ENCODE measurements around the gene GPC5. TPM values are rescaled to one million over a fixed set of nuclear protein-coding genes. Genes with fewer than 3 reads are reported as not detected.
"Not testable (repeated sequence)": the region's sequence is repeated elsewhere in the genome, so short reads cannot be mapped to it uniquely, and the experiment has no call there.

The GPC5 gene
- total and polyA plus RNA-seq, 2 of the 13 experiments (the other 11 are each of a cell fraction or from before 2014, with no cell fraction given): 0.02 to 0.07 TPM

DNA sequence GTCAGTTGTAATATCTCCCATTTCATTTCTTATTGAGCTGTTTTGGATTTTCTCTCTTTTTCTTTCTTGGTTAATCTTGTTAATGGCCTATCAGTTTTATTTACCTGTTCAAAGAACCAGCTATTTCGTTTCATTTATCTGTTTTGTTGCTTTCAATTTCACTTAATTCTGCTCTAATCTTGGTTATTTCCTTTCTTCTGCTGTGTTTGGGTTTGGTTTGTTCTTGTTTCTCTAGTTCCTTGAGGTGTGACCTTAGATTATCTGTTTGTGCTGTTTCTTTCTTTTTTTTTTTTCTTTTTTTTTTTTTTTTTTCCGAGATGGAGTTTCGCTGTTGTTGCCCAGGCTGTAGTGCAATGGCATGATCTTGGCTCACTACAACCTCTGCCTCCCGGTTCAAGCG, 896.1 kb downstream of the GPC5 start:
- BruUV-seq (replicated peaks); POLR2A ChIA-PET; H2AFZ ChIP-seq (ENCODE audit: low read length); H3K4me1 ChIP-seq (ENCODE audit: insufficient read depth, low read length); H3K4me3 ChIP-seq (replicated peaks in 1 of 3; ENCODE audit: insufficient read depth in 1 of 3, low read depth in 2 of 3, low read length in 3 of 3); H3K27me3 ChIP-seq (ENCODE audit: control insufficient read depth in 1 of 2, insufficient read depth in 2 of 2, low read length in 2 of 2); CTCF ChIA-PET (ENCODE audit: low intra/inter-chr PET ratio, low total read pairs); H3K9ac ChIP-seq (ENCODE audit: insufficient read depth, low read depth, low read length); H3K9me3 ChIP-seq (ENCODE audit: low read length); FAIRE-seq; H3K27ac ChIP-seq (ENCODE audit: extremely low read length, insufficient read depth, low read length); ATAC-seq; DNase-seq (ENCODE audit: low spot score); H3K36me3 ChIP-seq (replicated peaks in 1 of 2; ENCODE audit: control insufficient read depth in 1 of 2, insufficient read depth in 2 of 2, low read length in 2 of 2); H3K79me2 ChIP-seq (ENCODE audit: insufficient read depth, low read length); H4K20me1 ChIP-seq (ENCODE audit: insufficient read depth, low read length); in situ Hi-C loops (cut with HindIII; ENCODE audit: extremely low pct_ligation_motif_present, low pct_unique_long_range_greater_than_20kb); intact Hi-C loops (cut with micrococcal nuclease; ENCODE audit: unreplicated experiment); H3K4me2 ChIP-seq (ENCODE audit: low read depth, low read length): not testable (repeated sequence)
- WGBS (ENCODE audit: low lambda C conversion rate): 14% methylated on average over 5 of the region's 5 CpGs

DNA sequence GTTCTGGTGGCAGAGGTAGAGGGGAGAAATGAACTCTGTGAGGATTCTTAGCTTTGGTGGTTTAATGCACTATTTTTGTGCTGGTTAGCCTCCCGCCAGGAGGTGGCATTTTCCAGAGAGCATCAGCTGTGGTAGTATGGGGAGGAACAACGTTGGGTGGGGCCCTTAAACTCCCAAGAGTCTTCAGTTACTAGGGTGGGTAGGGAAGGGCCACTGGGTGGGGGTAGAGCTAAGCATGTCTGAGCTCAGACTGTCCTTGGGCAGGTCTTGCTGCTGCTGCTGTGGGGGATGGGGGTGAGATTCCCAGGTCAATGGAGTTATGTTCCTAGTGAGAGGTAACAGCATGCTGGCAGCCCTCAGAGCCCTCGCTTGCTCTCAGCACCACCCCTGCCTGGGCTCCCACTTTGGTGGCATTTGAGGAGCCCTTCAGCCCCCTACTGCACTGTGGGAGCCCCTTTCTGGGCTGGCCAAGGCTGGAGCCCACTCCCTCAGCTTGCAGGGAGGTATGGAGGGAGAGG, 897.8 kb downstream of the GPC5 start:
- H4K20me1 ChIP-seq (ENCODE audit: insufficient read depth, low read length); FAIRE-seq; CTCF ChIA-PET (ENCODE audit: low intra/inter-chr PET ratio, low total read pairs); POLR2A ChIA-PET; H3K79me2 ChIP-seq (ENCODE audit: insufficient read depth, low read length); H3K36me3 ChIP-seq (replicated peaks in 1 of 2; ENCODE audit: control insufficient read depth in 1 of 2, insufficient read depth in 2 of 2, low read length in 2 of 2); H3K9ac ChIP-seq (ENCODE audit: insufficient read depth, low read depth, low read length); ATAC-seq; DNase-seq (ENCODE audit: low spot score); H3K4me3 ChIP-seq (replicated peaks in 1 of 3; ENCODE audit: insufficient read depth in 1 of 3, low read depth in 2 of 3, low read length in 3 of 3); H3K27ac ChIP-seq (ENCODE audit: extremely low read length, insufficient read depth, low read length); in situ Hi-C loops (cut with HindIII; ENCODE audit: extremely low pct_ligation_motif_present, low pct_unique_long_range_greater_than_20kb); H3K9me3 ChIP-seq (ENCODE audit: low read length); intact Hi-C loops (cut with micrococcal nuclease; ENCODE audit: unreplicated experiment); H3K4me1 ChIP-seq (ENCODE audit: insufficient read depth, low read length); H3K4me2 ChIP-seq (ENCODE audit: low read depth, low read length); H2AFZ ChIP-seq (ENCODE audit: low read length); BruUV-seq (replicated peaks); H3K27me3 ChIP-seq (ENCODE audit: control insufficient read depth in 1 of 2, insufficient read depth in 2 of 2, low read length in 2 of 2): not testable (repeated sequence)
- 14% methylated on average over 3 of the region's 3 CpGs for WGBS (ENCODE audit: low lambda C conversion rate)

Data from HepG2 (cell line).